Thoracic aorta (tissue), 2 donors: Measurements from ENCODE around the gene MORF4L1. TPM values are rescaled to one million over a fixed set of nuclear protein-coding genes. Genes with fewer than 3 reads are reported as not detected.
A peak's percentile ranks its signal among the peaks of the same experiment; 100 is the strongest.
"Not testable (repeated sequence)": the region's sequence is repeated elsewhere in the genome, so short reads cannot be mapped to it uniquely, and the experiment has no call there.

Experiments used
- ATAC-seq: fragments of 150-250 bp; one replicate; pipeline ENCODE4 v1.8.0; 2017; ENCODE audit warnings: low read depth; ENCODE audit not compliant: insufficient number of reproducible peaks, low FRiP score
- DNase-seq: peaks from one replicate; pipeline ENCODE4 v3.0.0-alpha.2; 2020; ENCODE audit warnings: low spot score
- H3K27ac ChIP-seq, 2 donors: fragments of 200-600 bp; sonication (generic); 1 replicate in 1 of 2; 2 replicates in 1 of 2; pipeline ENCODE4 v1.5.1; 2016; ENCODE audit warnings: mild to moderate bottlenecking in 2 of 2, moderate library complexity in 2 of 2
- H3K27me3 ChIP-seq: fragments of 200-600 bp; sonication (generic); replicated peaks from 2 replicates; pipeline ENCODE4 v1.6.0; 2016; ENCODE audit warnings: mild to moderate bottlenecking; ENCODE audit not compliant: insufficient read depth
- H3K36me3 ChIP-seq: fragments of 200-600 bp; sonication (generic); one replicate; pipeline ENCODE4 v1.5.1; 2016
- H3K4me1 ChIP-seq, 2 donors: fragments of 200-600 bp; sonication (generic); 1 replicate in 1 of 2; 2 replicates in 1 of 2; pipeline versions ENCODE4 v1.5.1 to v1.6.0; 2016; ENCODE audit warnings: low read depth in 2 of 2, mild to moderate bottlenecking in 1 of 2; ENCODE audit not compliant: control insufficient read depth in 1 of 2
- H3K4me3 ChIP-seq: fragments of 200-600 bp; sonication (generic); 2 replicates; pipeline ENCODE4 v1.5.1; 2016; ENCODE audit warnings: mild to moderate bottlenecking
- H3K9me3 ChIP-seq: fragments of 200-600 bp; sonication (generic); 2 replicates; pipeline ENCODE4 v1.5.1; 2016
- total RNA-seq, 2 donors: library from RNA; depleted of rRNA; stranded (reverse); fragments of >200 nt; gene quantifications; one replicate each; pipeline versions ENCODE4 v1.1.0 to v1.2.3, GENCODE V29; 2016
- TF ChIP-seq, protein P1 (sequence below): fragments of 200-600 bp; sonication (generic); IDR thresholded peaks from one replicate; pipeline ENCODE4 v1.5.1; 2019; ENCODE audit warnings: antibody characterized with exemption

Gene MORF4L1
- total RNA-seq, 2 donors from 2014 or later, result 330 to 355 TPM

DNA sequence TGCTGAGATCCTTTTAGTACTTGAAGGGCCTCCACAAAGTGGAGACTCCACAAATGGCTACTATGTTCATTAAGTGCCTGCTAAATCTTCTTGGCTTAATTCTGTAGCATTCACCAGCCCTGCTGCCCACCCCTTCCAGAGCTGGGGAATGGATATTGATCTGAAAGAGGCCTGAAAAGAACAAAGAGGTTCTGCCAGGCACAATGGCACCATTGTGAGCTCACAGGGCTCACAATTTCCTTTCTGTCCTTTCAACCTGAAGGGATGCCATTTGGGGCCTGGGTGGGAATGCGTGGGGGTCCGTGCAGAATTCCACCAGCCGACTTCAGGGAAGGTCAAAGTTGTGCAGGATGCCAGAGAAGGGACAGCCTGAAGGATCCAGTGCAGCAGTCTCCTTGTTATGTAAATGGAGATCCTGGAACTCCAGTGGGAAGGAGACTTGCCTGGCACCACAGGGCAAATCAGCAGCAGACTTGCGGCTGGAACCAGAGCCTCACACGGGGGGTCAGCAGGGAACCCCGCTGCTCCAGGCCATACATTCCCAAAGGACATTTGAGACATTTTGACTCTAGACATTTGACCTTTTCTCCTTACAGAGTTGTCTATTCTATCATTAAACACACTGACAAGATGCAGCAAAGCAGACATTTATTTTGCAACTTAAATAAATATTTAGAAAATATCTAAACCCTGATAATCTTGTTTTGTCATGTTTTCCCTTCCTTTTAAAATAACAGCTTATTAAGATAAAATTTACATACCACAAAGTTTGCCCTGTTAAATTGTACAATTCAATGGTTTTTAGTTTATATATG is 21.5 kb upstream of the MORF4L1 start:
- DNase-seq (no peak), ATAC-seq (no peak)
- Histone ChIP-seq H3K4me3 (no peak overlapping the region), H3K27me3 (no peaks in the 10 kb centered on the region), H3K36me3 (no peaks in the 10 kb centered on the region), H3K9me3 (no peaks in the 10 kb centered on the region), H3K27ac (no peak overlapping the region), H3K4me1 (peaks cover 5 to 8% of the 10 kb centered on the region in 2 donors)
- TF ChIP-seq, protein P1, sequence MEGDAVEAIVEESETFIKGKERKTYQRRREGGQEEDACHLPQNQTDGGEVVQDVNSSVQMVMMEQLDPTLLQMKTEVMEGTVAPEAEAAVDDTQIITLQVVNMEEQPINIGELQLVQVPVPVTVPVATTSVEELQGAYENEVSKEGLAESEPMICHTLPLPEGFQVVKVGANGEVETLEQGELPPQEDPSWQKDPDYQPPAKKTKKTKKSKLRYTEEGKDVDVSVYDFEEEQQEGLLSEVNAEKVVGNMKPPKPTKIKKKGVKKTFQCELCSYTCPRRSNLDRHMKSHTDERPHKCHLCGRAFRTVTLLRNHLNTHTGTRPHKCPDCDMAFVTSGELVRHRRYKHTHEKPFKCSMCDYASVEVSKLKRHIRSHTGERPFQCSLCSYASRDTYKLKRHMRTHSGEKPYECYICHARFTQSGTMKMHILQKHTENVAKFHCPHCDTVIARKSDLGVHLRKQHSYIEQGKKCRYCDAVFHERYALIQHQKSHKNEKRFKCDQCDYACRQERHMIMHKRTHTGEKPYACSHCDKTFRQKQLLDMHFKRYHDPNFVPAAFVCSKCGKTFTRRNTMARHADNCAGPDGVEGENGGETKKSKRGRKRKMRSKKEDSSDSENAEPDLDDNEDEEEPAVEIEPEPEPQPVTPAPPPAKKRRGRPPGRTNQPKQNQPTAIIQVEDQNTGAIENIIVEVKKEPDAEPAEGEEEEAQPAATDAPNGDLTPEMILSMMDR, result no peak

DNA sequence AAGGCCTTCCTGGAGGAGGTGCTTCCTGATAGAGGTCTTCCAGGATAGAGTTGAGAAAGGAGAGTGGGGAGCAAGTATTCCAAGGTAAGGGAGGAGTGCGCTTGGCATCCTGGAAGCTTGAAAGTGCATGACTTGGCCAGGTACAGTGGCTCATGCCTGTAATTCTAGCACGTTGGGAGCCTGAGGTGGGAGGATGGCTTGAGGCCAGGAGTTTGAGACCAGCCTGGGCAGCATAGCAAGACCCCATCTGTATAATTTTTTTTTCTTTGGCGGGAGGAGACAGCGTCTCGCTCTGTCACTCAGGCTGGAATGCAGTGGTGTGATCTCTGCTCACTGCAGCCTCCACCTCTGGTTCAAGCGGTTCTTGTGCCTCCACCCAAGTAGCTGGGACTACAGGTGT is 19.2 kb upstream of the MORF4L1 start:
- no peak overlapping the region for H3K4me3 ChIP-seq
- ATAC-seq (no peak), DNase-seq (no peak)
- no peak overlapping the region for H3K27ac ChIP-seq
- no peaks in the 10 kb centered on the region for H3K27me3 ChIP-seq
- no peaks in the 10 kb centered on the region for H3K36me3 ChIP-seq
- peaks cover 5 to 8% of the 10 kb centered on the region in 2 donors for H3K4me1 ChIP-seq
- H3K9me3 ChIP-seq, result no peaks in the 10 kb centered on the region
- TF ChIP-seq, protein P1, result no peak

DNA sequence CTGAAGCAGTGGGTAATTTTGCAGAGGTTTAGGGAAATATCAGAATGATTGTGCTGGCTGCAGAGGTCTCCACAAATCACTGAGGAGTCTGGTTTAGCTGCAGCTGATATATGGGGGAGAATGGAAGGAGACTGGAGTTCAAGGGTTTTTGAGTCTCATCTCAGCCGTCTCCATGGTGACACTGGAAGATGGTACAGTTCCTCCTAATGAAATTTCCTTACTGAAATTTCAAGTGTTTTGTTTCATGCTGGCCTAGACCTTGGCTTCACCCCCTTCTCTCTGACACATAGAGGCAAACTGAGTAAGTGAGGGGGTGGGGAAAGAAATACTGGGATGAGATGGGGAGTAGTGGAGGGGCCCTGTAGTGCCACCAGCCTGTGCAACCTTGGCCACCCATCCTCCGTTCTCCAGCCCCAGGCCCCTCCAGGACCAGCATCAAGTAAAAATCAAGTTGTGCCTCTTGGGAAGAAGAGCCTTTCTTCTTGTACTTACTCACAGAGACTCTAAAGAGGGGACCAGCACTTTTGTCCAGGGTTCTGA is 17.8 kb upstream of the MORF4L1 start:
- DNase-seq (no peak), ATAC-seq (no peak)
- no peaks in the 10 kb centered on the region for H3K27me3 ChIP-seq
- no peaks in the 10 kb centered on the region for H3K36me3 ChIP-seq
- TF ChIP-seq, protein P1, result no peak
- H3K4me3 ChIP-seq, result no peak overlapping the region
- peaks cover 9 to 14% of the 10 kb centered on the region in 2 donors for H3K4me1 ChIP-seq
- peak overlapping the region; percentile 50 to 60 for H3K27ac ChIP-seq
- no peaks in the 10 kb centered on the region for H3K9me3 ChIP-seq

DNA sequence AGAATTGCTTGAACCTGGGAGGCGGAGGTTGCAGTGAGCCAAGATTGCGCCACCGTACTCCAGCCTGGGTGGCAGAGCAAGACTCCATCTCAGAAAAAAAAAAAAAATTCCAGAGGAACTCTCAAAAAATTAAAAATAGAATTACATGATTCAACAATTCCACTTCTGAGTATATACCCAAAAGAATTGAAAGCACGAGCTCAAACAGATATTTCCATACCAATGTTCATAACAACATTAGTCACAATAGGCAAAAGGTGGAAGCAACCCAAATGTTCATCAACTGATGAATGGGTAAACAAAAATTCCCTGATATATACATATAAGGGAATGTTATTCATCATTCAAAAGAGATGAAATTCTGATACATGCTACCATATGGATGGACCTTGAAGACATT is 16.9 kb upstream of the MORF4L1 start:
- TF ChIP-seq, protein P1, result no peak
- ATAC-seq (peak; percentile 67), DNase-seq (no peak)
- H3K27me3 ChIP-seq, result no peaks in the 10 kb centered on the region
- no peak overlapping the region for H3K4me3 ChIP-seq
- H3K27ac ChIP-seq, result peak overlapping the region; percentile 45 to 90
- peaks cover 9 to 14% of the 10 kb centered on the region in 2 donors for H3K4me1 ChIP-seq
- no peaks in the 10 kb centered on the region for H3K9me3 ChIP-seq
- no peaks in the 10 kb centered on the region for H3K36me3 ChIP-seq

DNA sequence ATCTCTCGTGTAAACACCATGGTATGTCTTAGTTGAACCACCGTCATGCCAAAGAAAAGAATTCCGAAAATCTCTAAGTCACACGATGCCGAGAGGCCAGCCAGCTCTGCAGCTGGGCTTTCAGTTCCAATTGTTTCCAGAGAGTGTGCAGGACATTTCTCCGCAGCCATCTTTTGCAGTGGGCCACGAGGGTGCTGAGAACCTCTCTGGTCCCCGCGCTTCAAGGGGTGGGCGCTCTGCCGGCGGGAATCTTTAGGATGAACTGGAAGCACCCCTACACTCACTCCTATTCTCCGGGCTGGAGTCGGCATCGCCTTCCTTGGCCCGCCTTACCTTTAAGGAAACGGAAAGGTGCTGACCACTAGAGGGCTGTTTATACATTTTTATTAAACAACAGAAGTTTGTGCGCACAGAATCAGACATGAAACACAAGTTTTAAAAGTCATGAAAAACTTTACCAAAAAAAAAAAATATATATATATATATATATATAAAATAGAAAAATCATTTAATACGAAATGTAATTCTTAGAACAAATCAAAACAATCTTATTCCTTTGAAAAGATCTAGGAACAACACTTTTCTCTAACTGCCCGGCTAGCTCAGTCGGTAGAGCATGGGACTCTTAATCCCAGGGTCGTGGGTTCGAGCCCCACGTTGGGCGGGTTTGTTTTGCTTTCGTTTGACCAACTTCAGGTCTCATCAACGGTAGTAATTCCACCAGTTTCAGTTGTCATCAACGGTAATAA is 12.5 kb upstream of the MORF4L1 start:
- peak overlapping the region; percentile 86 for H3K4me3 ChIP-seq
- no peaks in the 10 kb centered on the region for H3K9me3 ChIP-seq
- DNase-seq (peak; percentile 33), ATAC-seq (peak; percentile 85)
- TF ChIP-seq, protein P1, result peak; percentile 54
- H3K4me1 ChIP-seq, result peaks cover 6 to 9% of the 10 kb centered on the region in 2 donors
- peak overlapping the region; percentile 84 to 90 for H3K27ac ChIP-seq
- no peaks in the 10 kb centered on the region for H3K27me3 ChIP-seq
- no peaks in the 10 kb centered on the region for H3K36me3 ChIP-seq

DNA sequence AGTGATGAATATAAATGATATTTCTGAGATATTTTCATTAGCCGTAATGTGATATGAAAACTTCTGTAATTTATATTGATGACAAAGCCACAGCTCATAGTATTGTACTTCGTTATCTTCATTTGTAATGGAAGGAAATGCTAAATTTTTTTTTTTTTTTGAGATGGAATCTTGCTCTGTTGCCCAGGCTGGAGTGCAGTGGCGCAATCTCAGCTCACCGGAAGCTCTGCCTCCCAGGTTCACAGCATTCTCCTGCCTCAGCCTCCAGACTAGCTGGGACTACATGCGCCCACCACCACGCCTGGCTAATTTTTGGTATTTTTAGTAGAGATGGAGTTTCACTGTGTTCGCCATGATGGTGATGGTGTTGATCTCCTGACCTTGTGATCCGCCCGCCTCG is 7.1 kb upstream of the MORF4L1 start:
- H3K27ac ChIP-seq, H3K27me3 ChIP-seq, H3K4me3 ChIP-seq, DNase-seq, H3K36me3 ChIP-seq, H3K4me1 ChIP-seq, ATAC-seq, H3K9me3 ChIP-seq: not testable (repeated sequence)

DNA sequence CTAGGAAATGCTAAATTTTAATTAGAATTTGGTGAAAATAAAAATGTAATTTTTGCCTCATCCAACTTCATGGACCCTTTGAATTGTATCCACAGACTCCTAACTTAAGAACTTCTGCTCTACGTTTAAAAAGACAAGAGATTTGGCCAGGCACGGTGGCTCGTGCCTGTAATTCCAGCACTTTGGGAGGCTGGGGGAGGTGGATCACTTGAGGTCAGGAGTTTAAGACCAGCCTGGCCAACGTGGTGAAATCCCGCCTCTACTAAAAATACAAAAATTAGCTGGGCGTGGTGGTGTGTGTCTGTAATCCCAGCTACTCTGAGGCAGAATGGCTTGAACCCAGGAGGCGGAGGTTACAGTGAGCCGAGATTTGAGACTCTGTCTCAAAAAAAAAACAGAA is 6.7 kb upstream of the MORF4L1 start:
- not testable (repeated sequence) for H3K36me3 ChIP-seq, H3K4me3 ChIP-seq, H3K27ac ChIP-seq, H3K4me1 ChIP-seq, H3K27me3 ChIP-seq, ATAC-seq, DNase-seq, H3K9me3 ChIP-seq
